G401.6 (cell line): ENCODE results near the gene CTPS2.
"Not testable (repeated sequence)": the region's sequence is repeated elsewhere in the genome, so short reads cannot be mapped to it uniquely, and the experiment has no call there.

Experiments used
- FAIRE-seq: peaks from 2 replicates; lab custom pipeline; 2012; peaks lifted over from hg19 to GRCh38; lab: Jason Lieb, UNC

CTPS2 gene, protein sequence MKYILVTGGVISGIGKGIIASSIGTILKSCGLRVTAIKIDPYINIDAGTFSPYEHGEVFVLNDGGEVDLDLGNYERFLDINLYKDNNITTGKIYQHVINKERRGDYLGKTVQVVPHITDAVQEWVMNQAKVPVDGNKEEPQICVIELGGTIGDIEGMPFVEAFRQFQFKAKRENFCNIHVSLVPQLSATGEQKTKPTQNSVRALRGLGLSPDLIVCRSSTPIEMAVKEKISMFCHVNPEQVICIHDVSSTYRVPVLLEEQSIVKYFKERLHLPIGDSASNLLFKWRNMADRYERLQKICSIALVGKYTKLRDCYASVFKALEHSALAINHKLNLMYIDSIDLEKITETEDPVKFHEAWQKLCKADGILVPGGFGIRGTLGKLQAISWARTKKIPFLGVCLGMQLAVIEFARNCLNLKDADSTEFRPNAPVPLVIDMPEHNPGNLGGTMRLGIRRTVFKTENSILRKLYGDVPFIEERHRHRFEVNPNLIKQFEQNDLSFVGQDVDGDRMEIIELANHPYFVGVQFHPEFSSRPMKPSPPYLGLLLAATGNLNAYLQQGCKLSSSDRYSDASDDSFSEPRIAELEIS

DNA sequence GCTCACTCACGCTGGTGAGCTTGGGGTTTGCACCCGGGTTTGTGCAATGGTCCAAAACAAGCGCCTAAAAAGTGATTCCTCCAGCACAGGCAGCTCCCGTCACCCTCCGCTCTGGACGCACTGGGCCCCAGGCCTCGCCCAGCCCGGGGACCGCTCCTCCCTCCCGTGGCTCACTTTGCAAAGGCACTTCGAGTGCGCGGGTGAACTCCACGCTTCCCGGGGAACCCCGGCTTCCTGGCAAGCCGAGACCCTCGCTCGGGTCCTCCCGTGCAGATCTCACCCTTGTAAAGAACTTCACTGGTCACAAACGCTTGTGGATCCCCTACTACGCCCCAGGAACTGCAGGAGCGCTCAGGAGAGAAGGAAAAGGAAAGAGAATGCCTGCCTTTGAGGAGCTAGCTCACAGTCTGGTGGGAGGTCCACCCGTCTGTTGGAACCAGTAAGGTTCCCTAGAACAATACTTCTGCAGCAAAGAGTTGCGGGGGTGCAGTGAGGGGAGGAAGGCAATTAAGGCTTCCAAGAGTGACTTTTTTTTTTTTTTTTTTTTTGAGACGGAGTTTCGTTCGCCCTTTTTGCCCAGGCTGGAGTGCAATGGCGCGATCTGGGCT is at the start of gene CTPS2:
Gene CTPS2, minus strand, starts transcription at position 122 of the 608 bp plus-strand sequence. CDS start 9,767 bp downstream, outside the sequence.
- peak; percentile 79 for FAIRE-seq

DNA sequence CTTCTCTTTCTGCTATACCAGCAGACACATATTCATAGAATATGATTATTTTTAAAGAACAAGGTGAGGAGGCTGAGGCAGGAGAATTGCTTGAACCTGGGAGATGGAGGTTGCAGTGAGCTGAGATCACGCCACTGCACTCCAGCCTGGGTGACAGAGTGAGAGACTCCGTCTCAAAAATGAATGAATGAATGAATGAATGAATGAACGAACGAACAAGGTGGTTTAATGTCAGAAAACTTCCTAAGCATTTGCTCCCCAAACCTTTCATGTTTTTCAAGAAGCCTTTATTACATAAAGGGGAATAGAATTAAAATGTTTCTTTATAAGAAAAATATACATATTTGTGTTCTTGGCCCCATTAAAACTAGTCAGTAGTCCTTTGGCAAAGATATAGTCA is 49.0 kb upstream of the CTPS2 start:
- not testable (repeated sequence) for FAIRE-seq

DNA sequence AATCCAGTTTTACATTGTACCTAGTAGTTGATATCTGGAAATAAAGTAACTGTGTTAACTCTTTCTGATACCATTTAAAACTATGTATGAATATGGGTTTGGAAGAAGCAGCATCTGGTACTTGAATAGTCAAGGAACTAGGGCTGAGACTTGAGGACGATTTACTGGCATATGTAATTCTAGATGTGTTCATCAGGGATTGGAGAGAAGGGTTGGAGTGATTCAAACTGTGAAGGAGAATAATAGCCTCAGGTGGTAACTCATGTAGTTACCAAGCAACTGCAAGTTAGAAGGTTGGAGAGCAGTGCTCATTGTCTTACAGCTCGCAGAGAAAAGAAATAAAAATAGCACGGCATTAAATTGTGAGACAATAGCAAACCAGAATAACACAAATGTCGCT is 44.3 kb upstream of the CTPS2 start:
- FAIRE-seq: no peak

DNA sequence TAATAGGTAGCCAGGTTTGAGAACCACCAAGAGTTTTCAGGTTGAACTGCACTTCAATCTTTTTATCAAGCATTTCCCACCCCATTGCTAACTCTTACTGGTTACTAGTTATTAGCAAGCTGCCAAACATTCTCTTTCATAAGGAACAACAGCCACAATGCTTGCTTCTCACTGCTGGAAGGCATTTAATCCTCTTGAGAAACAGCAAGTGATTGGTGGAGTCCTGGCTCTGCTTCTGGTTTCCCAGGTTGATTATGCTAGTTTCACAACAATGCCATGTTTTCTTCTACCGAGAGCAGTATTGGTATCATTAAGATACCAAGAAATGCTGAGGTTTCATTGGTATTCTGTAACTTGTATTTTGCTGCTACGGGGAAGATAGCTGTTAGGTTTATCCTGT is 41.5 kb upstream of the CTPS2 start:
- no peak for FAIRE-seq

DNA sequence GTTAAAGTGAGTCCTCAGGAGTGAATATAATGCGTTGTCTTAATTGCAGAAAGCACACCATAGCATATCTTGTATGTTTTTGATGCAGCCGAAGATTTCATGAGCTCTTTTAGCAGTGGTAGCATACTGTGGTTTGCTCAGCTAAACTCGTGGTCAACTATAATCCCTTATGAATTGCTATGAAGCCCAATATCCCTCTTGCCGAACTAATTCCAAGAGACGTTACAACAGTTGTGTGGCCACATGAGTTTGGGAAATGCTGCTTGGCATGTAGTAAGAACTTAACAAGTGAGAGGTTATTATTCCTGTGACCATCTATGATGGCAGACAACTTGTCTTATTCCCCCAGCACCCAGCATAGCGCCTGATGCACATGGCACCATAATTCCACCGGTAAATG is 37.7 kb upstream of the CTPS2 start:
- no peak for FAIRE-seq

DNA sequence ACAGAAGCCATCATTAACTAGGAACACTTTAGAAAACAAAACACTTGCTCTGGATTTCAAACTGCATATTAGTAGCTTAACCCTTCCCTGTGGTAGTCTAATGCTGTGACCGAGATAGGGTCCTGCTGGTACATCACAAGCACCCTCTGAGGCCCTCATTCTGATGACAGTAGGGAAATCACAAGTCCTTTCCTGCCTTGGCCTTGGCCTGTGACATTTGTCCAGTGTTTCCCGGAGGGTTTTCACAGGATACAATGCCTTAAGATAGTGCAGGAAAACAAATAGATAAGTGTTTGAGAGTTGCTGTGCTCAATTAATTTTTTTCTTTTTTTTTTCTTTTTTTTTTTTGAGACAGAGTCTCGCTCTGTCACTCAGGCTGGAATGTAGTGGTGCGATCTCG is 36.0 kb upstream of the CTPS2 start:
- FAIRE-seq: no peak

DNA sequence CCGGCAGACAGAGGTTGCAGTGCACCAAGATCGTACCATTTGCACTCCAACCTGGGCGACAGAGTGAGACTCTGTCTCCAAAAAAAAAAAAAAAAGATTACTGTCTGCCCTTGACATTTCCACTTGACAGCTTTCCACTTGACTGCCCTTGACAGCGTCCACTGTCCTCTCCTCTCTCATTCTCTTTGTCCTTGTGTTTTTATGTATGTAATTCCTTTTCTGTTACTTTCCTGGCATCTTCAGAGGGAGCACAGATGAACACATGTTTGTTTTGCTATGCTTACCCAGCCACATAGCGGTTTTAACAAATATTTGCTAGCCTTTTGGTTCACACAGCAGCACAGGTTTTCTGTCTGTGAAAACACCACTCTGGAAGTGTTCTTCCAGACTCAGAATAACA is 33.2 kb upstream of the CTPS2 start:
- no peak for FAIRE-seq

DNA sequence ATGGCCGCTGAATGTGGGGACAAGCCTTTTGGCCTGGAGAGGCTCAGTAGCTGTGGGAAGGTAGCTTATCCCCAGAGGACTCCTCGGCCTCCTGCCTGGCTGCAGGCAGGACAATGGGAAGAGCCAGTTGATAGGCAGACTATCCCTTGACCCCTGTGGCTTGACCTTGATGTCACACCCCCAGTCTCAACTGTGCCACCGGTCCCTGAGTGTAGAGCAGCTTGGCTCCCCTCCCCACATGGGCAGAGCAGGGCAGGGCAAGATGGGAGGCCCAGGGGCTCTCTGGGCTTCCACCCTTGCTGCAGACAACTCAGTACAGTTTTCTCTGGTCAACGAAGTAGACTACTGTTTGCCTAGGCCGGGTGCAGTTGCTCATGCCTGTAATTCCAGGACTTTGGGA is 32.6 kb upstream of the CTPS2 start:
- no peak for FAIRE-seq

DNA sequence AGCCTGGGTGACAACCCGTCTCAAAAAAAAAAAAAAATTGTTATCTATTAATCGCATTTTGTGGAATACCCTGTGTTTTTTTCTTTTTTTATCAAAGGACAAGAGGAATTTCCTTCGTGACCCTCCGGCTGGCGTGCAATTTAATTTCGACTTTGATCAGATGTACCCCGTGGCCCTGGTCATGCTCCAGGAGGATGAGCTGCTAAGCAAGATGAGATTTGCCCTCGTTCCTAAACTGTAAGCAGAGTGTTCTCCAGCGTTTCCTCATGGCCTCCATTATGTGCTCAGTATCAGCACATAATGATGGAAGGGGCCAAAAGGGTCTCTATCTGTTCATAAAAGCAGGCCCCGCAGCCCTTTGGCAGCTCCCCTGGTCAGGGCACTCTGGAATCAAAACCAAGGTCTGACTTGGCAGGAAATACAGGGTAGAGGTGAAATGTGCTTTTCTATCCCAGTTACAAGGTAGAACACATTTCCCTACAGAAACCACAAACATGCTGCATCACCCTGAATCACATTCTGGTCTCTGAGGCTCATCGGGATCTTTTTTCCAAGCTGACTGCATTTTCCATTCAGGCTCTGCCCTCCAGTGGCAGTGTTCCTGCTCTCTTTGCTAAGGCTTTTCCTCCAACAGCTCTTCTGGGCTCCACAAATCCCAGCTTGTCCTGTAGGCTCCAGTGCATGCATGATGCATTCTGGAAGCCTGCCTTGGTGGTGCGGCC is 31.3 kb upstream of the CTPS2 start:
- FAIRE-seq: no peak

DNA sequence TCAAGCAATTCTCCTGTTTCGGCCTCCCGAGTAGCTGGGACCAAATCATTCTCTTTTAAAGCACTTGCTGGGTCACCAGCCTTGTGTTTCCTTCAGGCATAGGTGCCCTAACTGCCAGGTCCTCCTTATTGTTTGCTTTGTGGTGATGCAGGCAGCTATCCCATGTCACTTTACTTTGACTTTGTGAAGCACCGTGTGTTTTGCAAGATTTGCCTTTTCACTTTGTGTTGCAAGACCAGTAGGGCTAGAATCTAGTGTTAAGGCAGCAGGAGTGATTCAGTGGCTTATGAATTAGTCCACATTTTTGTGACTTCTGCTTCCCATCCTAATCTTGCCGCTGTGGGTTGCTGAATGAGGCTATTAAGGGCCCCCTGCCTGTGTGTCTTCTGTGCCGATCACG is 27.1 kb upstream of the CTPS2 start:
- FAIRE-seq: no peak

DNA sequence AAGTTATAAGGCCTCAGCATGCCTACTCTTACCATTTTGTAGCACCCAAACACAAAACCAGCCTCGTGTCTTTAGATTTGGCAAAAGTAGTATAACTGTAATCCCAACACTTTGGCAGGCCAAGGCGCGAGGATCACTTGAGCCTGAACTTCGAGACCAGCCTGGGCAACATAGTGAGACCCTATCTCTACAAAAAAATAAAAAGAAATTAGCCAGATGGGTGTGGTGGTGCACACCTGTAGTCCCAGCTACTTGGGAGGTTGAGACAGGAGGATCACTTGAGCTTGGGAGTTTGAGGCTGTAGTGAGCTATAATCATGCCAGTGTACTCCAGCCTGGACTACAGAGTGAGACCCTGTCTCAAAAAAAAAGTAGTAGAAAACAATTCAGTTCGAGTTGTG is 24.6 kb upstream of the CTPS2 start:
- no peak for FAIRE-seq

DNA sequence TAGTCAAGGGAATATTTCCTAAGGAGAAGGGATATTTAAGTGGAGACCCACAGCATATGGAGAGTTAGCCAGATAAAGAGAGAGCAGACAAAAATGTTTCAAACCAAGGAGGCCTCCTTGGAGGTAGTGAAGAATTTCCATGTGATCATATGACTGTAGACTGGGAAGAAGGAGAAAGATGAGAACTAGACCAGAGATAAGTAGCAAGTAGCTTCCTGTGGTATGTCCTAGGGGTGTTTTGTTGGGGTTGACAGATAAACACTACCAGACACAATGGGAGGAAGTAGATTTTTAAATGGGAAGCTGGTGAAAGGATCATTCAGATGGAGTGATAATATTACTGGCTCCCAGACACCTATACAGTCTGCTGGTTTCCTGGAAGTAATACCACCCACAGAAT is 20.5 kb upstream of the CTPS2 start:
- no peak for FAIRE-seq

DNA sequence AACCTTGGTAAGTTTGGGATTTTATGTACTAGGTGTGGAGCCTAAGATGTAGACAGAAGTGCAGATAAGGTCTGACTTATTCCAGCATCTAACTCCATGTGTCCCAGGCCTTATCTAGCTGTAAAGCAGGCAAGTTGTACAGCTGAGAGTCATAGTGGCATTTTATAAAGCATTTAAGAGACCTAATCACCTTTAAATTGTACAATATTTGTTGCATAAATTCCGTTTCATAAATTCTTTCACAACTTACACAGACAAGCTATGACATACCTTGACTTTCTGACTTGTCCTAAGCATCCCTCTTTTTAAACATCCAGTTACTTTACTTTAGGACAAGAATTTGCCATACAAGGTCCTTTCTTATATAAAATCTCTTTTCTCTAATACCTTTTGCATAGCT is 18.0 kb upstream of the CTPS2 start:
- no peak for FAIRE-seq

DNA sequence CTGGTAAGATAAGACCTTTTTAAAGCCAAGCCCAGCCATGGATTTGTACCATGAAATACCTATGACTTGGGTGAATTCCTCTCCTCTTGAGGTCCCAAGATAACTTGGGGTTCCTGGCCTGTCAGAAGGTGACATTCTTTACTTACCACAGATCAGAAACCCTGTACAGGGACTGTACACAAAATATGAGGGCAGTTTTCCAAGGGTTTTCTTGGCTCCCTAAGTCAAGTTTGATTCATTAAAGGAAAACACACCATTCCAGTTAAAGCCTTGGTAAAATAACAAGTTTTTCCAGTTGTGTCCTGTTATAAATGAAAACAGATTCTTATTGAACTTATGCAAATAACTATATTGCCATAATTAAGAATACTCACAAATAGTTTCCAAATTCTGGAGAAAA is 15.2 kb upstream of the CTPS2 start:
- FAIRE-seq: no peak

DNA sequence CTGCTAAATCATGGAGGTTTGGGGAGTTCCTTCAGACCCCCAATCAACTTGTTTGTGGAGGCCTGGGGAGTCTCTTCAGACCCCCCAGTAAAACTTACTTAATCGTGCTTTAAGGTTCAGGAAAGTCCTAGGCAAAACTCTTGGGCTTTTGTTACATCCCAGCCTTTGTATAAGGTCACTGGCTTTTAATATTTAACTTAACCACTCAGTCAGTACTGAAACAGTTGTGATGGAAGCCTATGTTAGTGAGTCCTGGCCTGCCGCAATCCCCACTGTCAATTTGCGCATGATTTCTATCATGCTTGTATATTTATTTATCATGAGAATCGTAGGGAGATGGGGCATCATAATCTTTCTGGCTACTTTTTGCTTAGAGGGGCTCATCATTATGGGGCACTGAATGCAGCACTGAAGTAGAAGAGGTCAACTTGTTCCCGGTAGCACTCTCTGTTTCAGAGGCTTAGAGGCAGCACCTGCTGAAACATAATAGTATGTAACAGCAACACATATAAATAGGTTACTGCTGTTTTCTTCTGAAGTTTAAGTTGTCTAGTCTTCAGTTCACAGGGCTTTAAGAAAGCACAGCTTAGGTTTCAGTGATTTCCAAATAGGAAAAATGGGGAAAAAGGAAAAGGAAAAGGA is 14.0 kb upstream of the CTPS2 start:
- not testable (repeated sequence) for FAIRE-seq

DNA sequence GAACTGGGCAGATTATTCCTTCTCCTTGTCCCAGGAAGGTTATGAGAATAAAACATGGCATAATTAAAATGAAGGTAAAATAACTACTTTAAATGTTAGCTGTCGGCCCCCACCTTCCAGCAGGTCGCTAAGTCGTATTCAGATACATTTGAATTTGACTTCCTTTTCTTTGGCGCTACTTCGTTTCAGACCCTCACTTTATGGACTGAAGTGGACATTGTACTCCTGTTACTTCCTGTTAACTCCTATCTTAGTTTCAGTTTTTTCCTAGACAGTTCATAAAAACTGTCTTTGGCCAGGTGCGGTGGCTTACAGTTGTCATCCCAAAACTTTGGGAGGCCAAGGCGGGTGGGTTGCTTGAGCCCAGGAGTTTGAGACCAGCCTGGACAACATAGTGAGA is 12.6 kb upstream of the CTPS2 start:
- FAIRE-seq: no peak

DNA sequence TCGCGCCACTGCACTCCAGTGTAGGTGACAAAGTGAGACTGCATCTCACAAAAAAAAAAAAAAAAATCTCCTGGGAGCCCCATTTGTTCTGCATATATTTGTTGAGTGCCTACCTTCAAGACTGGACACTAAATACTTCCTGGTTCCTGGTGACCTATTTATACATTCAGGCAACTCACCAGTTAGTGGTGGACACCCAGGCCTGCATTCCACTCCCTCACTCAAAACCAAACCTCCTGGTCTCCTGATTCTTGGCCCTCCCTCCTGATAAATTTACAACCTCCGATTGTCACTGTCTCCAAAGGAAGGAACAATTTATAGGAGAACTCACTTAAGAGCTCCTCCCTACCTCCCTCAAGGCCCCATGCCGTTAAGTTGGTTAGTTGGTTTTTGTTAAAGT is 10.0 kb upstream of the CTPS2 start:
- no peak for FAIRE-seq

DNA sequence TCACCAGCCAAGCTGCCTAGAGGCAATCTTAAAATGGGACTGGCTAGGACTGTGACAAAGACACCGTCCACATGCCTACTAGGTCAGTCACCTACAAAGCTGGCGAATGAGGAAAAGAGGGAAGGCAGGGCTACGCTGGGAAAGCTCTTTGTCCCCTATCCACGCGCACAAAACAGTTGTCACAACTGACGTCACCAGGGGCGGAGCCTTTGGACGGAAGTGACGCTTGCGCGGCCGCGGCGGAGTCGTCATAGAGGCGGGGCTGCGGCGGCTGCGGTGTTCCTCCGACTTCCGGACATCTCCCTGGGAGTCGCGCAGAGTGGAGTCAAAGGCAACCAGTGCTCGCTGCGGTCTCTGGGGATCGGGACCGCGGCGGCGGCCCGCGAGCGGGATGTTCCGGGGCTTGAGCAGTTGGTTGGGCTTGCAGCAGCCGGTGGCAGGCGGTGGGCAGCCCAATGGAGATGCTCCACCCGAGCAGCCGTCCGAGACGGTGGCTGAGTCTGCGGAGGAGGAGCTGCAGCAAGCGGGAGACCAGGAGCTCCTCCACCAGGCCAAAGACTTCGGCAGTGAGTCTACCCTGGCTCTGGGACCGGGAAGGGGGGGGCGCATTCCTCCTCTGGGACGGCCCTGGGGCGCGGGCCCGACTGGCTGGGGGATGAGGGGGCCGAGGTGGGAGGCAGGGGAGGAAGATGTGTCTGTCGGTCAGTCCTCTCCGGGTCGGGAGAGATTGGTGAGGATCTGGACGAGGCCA is 7.0 kb upstream of the CTPS2 start, which contains the start of gene SYAP1:
Gene SYAP1, plus strand, starts transcription at position 279 of the 751 bp plus-strand sequence. Its CDS starts 113 bp downstream, at position 392.
- FAIRE-seq: peak; percentile 96

DNA sequence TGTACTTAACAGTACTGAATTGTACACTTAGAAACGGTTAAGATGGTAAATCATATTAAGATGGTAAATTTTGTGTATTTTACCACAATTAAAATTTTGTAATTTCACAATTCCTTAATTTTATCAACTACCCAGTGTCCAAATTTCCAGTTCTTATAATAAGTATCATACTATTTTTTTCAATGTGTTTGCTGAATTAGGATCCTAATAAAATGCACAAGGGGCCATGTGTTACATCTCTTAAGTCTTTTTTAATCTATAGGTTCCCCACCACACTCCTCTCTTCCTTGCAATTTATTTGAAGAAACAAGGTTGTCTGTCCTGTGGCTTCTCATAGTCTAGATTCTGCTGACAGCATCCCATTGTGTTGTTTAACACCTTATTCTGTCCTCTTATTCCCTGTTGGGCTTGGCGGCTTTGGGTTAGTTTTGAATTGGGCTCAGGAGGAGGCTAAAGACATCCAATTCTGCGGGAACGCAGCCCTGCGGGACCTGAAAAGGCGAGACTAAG is 6.4 kb upstream of the CTPS2 start:
- FAIRE-seq: no peak

DNA sequence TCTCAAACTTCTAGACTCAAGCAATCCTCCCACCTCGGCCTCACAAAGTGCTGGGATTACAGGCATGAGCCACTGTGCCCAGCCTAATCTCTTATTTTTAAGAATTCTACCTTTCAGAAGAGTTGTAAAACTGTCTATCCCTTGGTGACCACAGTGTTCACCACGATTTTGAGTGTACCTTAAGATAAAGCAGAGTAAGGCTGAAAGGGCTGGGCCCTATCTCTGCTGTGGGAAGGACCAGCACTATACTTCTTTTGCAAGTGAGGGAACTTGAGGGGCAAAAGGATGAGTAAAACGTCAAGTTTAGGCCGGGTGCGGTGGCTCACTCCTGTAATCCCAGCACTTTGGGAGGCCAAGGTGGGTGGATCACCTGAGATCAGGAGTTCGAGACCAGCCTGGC is 4.0 kb upstream of the CTPS2 start:
- FAIRE-seq: not testable (repeated sequence)

DNA sequence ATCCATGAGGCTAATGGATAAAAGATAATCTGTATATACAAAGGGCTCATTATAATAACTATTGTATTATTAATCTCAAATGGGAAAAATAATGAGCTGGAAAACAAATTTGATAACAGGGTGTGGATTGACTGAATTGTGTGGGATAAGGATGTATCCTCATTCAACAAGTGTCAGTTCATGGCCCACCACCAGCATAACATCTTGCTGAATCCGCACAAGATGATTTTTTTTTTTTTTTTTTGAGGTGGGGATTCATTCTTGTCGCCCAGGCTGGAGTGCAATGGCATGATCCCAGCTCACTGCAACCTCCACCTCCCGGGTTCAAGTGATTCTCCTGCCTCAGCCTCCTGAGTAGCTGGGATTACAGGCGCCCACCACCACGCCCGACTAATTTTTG is 3.2 kb upstream of the CTPS2 start:
- FAIRE-seq: not testable (repeated sequence)
